Smooth muscle cell (in vitro differentiated cells): ENCODE results near the gene HOXC4. TPM values are rescaled to one million over a fixed set of nuclear protein-coding genes. Genes with fewer than 3 reads are reported as not detected.
A peak's percentile ranks its signal among the peaks of the same experiment; 100 is the strongest.

Experiments used
- DNase-seq: peaks from one replicate; lab custom pipeline; 2025; ENCODE audit not compliant: unreplicated experiment; lab: John Stamatoyannopoulos, UW
- H2AFZ ChIP-seq: fragments of 200-600 bp; sonication (generic); 2 replicates; pipeline ENCODE4 v1.6.0; 2016; ENCODE audit warnings: antibody characterized with exemption, low read depth, mild to moderate bottlenecking
- H3F3A ChIP-seq: fragments of 200-600 bp; sonication (generic); 2 replicates; pipeline ENCODE4 v1.6.0; 2017; ENCODE audit warnings: antibody characterized with exemption, low read depth
- H3K27ac ChIP-seq: fragments of 200-600 bp; sonication (generic); 2 replicates; pipeline ENCODE4 v1.5.1; 2016; ENCODE audit warnings: low read depth, mild to moderate bottlenecking
- H3K27me3 ChIP-seq: fragments of 200-600 bp; sonication (generic); 2 replicates; pipeline ENCODE4 v1.6.1; 2016; ENCODE audit warnings: low read depth, mild to moderate bottlenecking
- H3K36me3 ChIP-seq: fragments of 200-600 bp; sonication (generic); 2 replicates; pipeline ENCODE4 v1.5.1; 2016; ENCODE audit warnings: low read depth
- H3K4me1 ChIP-seq: fragments of 200-600 bp; sonication (generic); 2 replicates; pipeline ENCODE4 v1.5.1; 2016; ENCODE audit warnings: low read depth
- H3K4me2 ChIP-seq: fragments of 200-600 bp; sonication (generic); 2 replicates; pipeline ENCODE4 v1.6.0; 2016; ENCODE audit warnings: mild to moderate bottlenecking
- H3K4me3 ChIP-seq: fragments of 200-600 bp; sonication (generic); 2 replicates; pipeline ENCODE4 v1.5.1; 2016; ENCODE audit warnings: mild to moderate bottlenecking
- H3K79me2 ChIP-seq: fragments of 200-600 bp; sonication (generic); 2 replicates; pipeline ENCODE4 v1.6.0; 2016; ENCODE audit warnings: low read depth, mild to moderate bottlenecking
- H3K9ac ChIP-seq: fragments of 200-600 bp; sonication (generic); 2 replicates; pipeline ENCODE4 v1.6.0; 2016; ENCODE audit warnings: low read depth
- H3K9me3 ChIP-seq: fragments of 200-600 bp; sonication (generic); replicated peaks from 2 replicates; pipeline ENCODE4 v1.5.1; 2016; ENCODE audit warnings: low read depth
- H4K20me1 ChIP-seq: fragments of 200-600 bp; sonication (generic); 2 replicates; pipeline ENCODE4 v1.6.0; 2016; ENCODE audit warnings: low read depth
- CTCF ChIP-seq: fragments of 200-600 bp; sonication (generic); IDR thresholded peaks from 2 replicates; pipeline ENCODE4 v1.5.1; 2017; ENCODE audit warnings: borderline replicate concordance, mild to moderate bottlenecking, antibody characterized with exemption; ENCODE audit not compliant: insufficient read depth, poor library complexity, severe bottlenecking
- WGBS: methylation state at CpG from one replicate; pipeline ENCODE4 v1.1.7; 2016; ENCODE audit warnings: low lambda C conversion rate; 5-methylcytosine and 5-hydroxymethylcytosine counted together
- polyA plus RNA-seq: library from polyadenylated mRNA; unstranded; fragments of >200 nt; fragmentation: Nextera tagmentation; extraction: Ambion mirVana; gene quantifications from 2 replicates; pipeline ENCODE4 v1.2.1, GENCODE V29; 2016
- total RNA-seq: library from RNA; depleted of rRNA; stranded (reverse); fragments of >200 nt; gene quantifications from 2 replicates; pipeline ENCODE4 v1.2.3, GENCODE V29; 2014

The HOXC4 gene
- total and polyA plus RNA-seq, 2 experiments from 2014 or later: 0.49 to 1.2 TPM

GRCh38 chr12:54045401-54045800 lies 8.2 kb upstream of the HOXC4 start:
- Histone ChIP-seq H3K4me3 (no peak overlapping the region), H3K27me3 (peaks cover 99% of the 10 kb centered on the region), H3K79me2 (no peaks in the 10 kb centered on the region)

DNA sequence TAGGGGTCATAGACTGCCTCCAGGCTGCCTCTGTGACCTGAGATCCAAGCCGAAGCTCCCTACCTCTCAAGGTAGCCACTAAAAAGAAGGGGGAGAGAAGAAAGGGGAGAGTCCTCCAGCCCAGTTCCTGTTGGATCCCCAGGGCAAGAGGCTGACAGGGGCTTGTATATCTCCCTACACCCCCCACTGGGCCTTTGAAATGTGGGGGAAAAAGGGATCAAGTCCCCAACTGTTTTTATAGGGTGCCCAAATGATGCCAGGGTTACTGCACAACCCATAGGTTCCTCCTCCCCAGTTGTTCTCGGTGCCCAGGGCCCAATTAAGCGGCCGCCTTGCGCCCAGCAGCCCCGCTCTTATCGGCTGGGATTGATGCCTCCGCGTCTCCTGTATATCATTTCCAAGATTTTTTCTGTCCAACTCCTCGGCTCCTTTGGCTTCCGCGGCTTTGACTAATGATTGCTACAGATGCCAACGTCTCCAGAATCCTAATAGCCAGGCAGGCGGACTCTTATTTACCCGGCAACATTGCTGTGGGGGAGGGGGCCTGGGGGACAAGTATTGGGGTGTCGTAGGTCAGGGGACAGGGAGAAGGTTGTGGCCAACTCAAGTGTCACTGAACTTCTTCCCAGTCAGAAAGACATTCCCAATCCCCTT lies 7.6 kb upstream of the HOXC4 start:
- Histone ChIP-seq H3K4me3 (no peak overlapping the region), H3K4me2 (no peak overlapping the region), H3K79me2 (no peaks in the 10 kb centered on the region), H3K27ac (no peak overlapping the region), H2AFZ (no peak overlapping the region), H3K36me3 (no peaks in the 10 kb centered on the region), H3F3A (no peaks in the 10 kb centered on the region), H3K4me1 (peaks cover 4% of the 10 kb centered on the region), H3K9ac (no peak overlapping the region), H4K20me1 (peaks cover 28% of the 10 kb centered on the region), H3K9me3 (no peaks in the 10 kb centered on the region), H3K27me3 (peaks cover 99% of the 10 kb centered on the region)
- 39% methylated on average over 16 of the region's 16 CpGs for WGBS
- DNase-seq: no peak
- no peak for TF ChIP-seq CTCF

More at GRCh38 chr12:54045401-54045800, 8.2 kb upstream of the HOXC4 start:
- no peaks in the 10 kb centered on the region for H3F3A ChIP-seq
- H3K27ac ChIP-seq: no peak overlapping the region
- no peaks in the 10 kb centered on the region for H3K36me3 ChIP-seq
- DNase-seq: no peak
- no peak for TF ChIP-seq CTCF
- no peak overlapping the region for H3K4me2 ChIP-seq
- peaks cover 28% of the 10 kb centered on the region for H4K20me1 ChIP-seq
- no peak overlapping the region for H2AFZ ChIP-seq
- H3K9ac ChIP-seq: no peak overlapping the region
- peaks cover 4% of the 10 kb centered on the region for H3K4me1 ChIP-seq
- H3K9me3 ChIP-seq: no peaks in the 10 kb centered on the region

- no peaks in the 10 kb centered on the region for H3K36me3 ChIP-seq
- peaks cover 4% of the 10 kb centered on the region for H3K4me1 ChIP-seq
- no peaks in the 10 kb centered on the region for H3K9me3 ChIP-seq
- H3K27ac ChIP-seq: no peak overlapping the region
- no peaks in the 10 kb centered on the region for H3F3A ChIP-seq
- no peaks in the 10 kb centered on the region for H3K79me2 ChIP-seq
- peaks cover 99% of the 10 kb centered on the region for H3K27me3 ChIP-seq
- no peak overlapping the region for H3K4me3 ChIP-seq
- H2AFZ ChIP-seq: no peak overlapping the region
- H4K20me1 ChIP-seq: peaks cover 34% of the 10 kb centered on the region
- DNase-seq: no peak
- 13% methylated on average over 27 of the region's 27 CpGs for WGBS
- TF ChIP-seq CTCF: no peak
- no peak overlapping the region for H3K9ac ChIP-seq
- H3K4me2 ChIP-seq: peak overlapping the region; percentile 35
Measured at GRCh38 chr12:54046809-54047159, 6.9 kb upstream of the HOXC4 start.
